Type B pancreatic cell (in vitro differentiated cells): Measurements from ENCODE around the gene TMEM117. TPM values are rescaled to one million over a fixed set of nuclear protein-coding genes. Genes with fewer than 3 reads are reported as not detected.

Source experiments
- DNase-seq: peaks from one replicate; pipeline ENCODE4 v3.0.0; 2021; ENCODE audit warnings: mixed read lengths; ENCODE audit not compliant: unreplicated experiment; ENCODE audit errors: extremely low spot score
- H3K27ac Mint-ChIP-seq: 2 replicates; pipeline ENCODE4 v1.8.0; 2021; ENCODE audit warnings: mild to moderate bottlenecking, mixed read lengths
- H3K27me3 Mint-ChIP-seq: 2 replicates; pipeline ENCODE4 v1.8.0; 2021; ENCODE audit warnings: mixed read lengths
- H3K36me3 Mint-ChIP-seq: 2 replicates; pipeline ENCODE4 v1.8.0; 2021; ENCODE audit warnings: mixed read lengths
- H3K4me1 Mint-ChIP-seq: one replicate; pipeline ENCODE4 v1.8.0; 2021; ENCODE audit warnings: mixed read lengths; ENCODE audit not compliant: unreplicated experiment
- H3K4me3 Mint-ChIP-seq: 2 replicates; pipeline ENCODE4 v1.8.0; 2021; ENCODE audit warnings: mild to moderate bottlenecking, mixed read lengths
- H3K9me3 Mint-ChIP-seq: 2 replicates; pipeline ENCODE4 v1.8.0; 2021; ENCODE audit warnings: mixed read lengths
- CTCF ChIP-seq: fragments of 200-600 bp; sonication (generic); conservative IDR thresholded peaks from 2 replicates; pipeline ENCODE4 v1.5.0; 2021; ENCODE audit warnings: antibody characterized with exemption, mild to moderate bottlenecking
- total RNA-seq: library from RNA; stranded (reverse); gene quantifications from 2 replicates; pipeline ENCODE4 v1.2.1, GENCODE V29; 2021; ENCODE audit warnings: low replicate concordance

Gene TMEM117
- total RNA-seq, 1 donor from 2014 or later: 14.3 TPM

DNA sequence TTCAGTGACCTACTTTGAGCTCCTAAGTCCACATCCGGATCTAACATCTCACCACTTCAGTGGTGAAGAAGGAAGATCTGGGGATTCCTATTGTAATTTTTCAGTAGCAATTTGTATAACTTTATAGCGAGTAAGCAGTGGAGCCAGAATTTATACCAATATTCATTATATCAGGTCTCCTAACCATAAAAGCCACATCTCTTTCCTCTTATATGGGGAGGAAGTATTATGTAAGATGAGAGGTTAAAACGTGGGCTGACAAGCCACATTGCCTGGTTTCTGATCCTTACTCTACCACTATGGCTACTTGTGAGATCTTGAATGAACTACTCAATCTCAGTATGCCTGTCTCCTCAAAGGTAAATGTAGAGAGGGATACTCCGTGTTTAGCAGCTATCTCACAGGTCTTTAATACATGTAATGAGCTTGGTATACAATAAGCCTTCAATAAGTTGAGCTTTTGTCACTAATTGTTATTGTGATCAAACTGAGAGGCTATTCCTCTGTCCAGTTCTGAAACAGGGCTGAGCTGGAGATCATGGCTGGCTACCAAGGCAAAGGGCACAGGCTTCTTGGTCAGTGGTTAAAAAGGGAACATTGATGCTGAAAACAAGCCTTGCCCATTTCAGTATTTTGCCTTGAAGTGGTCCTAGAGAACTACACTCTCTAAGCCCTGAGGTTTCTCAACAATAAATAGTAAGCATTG, 3.3 kb upstream of the TMEM117 start:
- no peaks in the 10 kb centered on the region for H3K36me3 Mint-ChIP-seq
- H3K27me3 Mint-ChIP-seq: no peaks in the 10 kb centered on the region
- H3K4me3 Mint-ChIP-seq: no peak overlapping the region
- no peak for TF ChIP-seq CTCF
- H3K9me3 Mint-ChIP-seq: no peaks in the 10 kb centered on the region
- peaks cover 11% of the 10 kb centered on the region for H3K4me1 Mint-ChIP-seq
- H3K27ac Mint-ChIP-seq: no peak overlapping the region
- DNase-seq: no peak

- DNase-seq: no peak
- peak overlapping the region; percentile 89 for H3K27ac Mint-ChIP-seq
- TF ChIP-seq CTCF: no peak
- H3K4me1 Mint-ChIP-seq: peaks cover 6% of the 10 kb centered on the region
- H3K9me3 Mint-ChIP-seq: no peaks in the 10 kb centered on the region
- H3K36me3 Mint-ChIP-seq: peaks cover 7% of the 10 kb centered on the region
- H3K4me3 Mint-ChIP-seq: peak overlapping the region; percentile 93
- H3K27me3 Mint-ChIP-seq: no peaks in the 10 kb centered on the region
Measured at GRCh38 chr12:43835264-43835655, 621 bp upstream of the TMEM117 start.

DNA sequence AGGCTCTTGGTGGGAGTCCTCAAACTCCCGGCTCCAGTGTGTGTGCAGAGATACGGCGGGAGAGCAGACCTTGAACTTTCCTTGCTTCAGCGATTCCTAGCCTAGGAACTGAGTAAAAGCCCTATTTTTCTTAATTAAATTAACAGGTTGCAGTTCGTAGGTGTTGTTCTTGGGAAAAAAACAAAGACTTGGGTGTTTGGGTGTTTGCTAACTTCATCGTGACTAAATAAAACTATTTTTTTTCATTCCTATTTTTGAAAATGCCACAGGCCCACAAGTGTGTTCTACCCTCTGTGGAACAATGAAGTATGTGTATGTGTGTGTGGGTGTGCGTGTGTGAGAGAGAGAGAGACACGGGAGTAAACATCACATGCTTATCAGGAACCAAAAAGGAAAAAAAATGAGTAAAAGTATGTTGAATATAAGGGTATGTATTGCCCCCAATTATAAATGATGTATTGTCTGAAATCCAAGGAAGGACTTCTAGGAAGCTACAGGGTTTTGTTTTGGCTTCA, 651 bp downstream of the TMEM117 start:
- Mint-ChIP-seq H3K9me3 (no peaks in the 10 kb centered on the region), H3K27me3 (no peaks in the 10 kb centered on the region), H3K36me3 (peaks cover 7% of the 10 kb centered on the region), H3K4me3 (peak overlapping the region; percentile 85), H3K27ac (peak overlapping the region; percentile 83), H3K4me1 (peaks cover 6% of the 10 kb centered on the region)
- TF ChIP-seq CTCF: no peak
- no peak for DNase-seq

DNA sequence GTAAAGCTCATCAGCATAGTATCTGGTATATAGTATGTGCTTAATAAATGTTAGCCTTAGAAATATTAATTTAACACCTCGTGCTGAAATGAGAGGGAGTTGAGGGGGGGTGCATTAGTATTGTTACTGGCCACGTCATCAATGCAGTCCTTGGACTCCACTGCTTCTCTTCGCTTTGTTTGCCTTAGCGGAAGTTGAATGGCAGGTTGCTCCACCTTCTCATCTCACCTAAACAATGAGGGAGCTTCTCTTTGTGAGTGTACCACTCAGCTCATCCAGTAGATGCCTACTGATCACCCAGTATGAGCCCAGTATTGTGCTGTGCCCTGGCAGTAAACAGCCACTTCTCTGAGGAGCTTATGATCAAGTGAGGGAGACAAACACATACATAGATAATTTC, 4.5 kb downstream of the TMEM117 start:
- Mint-ChIP-seq H3K9me3 (no peaks in the 10 kb centered on the region), H3K4me3 (no peak overlapping the region), H3K36me3 (peaks cover 11% of the 10 kb centered on the region), H3K27me3 (no peaks in the 10 kb centered on the region), H3K4me1 (peaks cover 1% of the 10 kb centered on the region), H3K27ac (no peak overlapping the region)
- TF ChIP-seq CTCF: no peak
- no peak for DNase-seq

DNA sequence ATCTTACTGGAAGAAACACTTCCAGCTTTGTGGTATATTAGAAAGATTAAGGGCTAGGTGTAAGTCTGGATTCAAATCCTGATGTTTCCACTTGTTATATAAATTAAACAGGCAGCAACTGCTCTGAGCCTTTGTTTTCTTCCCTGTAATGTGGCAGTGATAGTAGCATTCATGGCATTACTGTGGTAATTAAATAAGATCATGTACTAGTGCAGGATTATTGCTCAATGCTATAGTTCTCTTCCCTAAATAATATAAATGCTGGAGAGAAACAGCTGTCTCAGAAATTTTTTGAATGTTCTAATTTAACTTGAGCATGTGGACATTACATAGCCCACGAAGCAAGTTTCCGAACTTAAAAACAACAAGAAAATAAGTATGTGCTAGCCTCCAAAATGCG, 5.4 kb downstream of the TMEM117 start:
- no peaks in the 10 kb centered on the region for H3K27me3 Mint-ChIP-seq
- H3K4me1 Mint-ChIP-seq: no peaks in the 10 kb centered on the region
- no peak for TF ChIP-seq CTCF
- no peak overlapping the region for H3K4me3 Mint-ChIP-seq
- H3K27ac Mint-ChIP-seq: no peak overlapping the region
- DNase-seq: no peak
- H3K36me3 Mint-ChIP-seq: peaks cover 19% of the 10 kb centered on the region
- no peaks in the 10 kb centered on the region for H3K9me3 Mint-ChIP-seq
